Fibroblast of skin of right quadriceps (primary cell): Measurements from ENCODE around the gene FAM90A26.
"Not testable (repeated sequence)": the region's sequence is repeated elsewhere in the genome, so short reads cannot be mapped to it uniquely, and the experiment has no call there.

ENCODE experiments used
- DNase-seq: peaks from one replicate; pipeline ENCODE4 v3.0.0-alpha.2; 2013

The FAM90A26 gene

GRCh38 chr4:9160046-9160445 lies 10.2 kb upstream of the FAM90A26 start:
- DNase-seq: not testable (repeated sequence)

GRCh38 chr4:9165990-9166389 lies 4.2 kb upstream of the FAM90A26 start:
- not testable (repeated sequence) for DNase-seq

GRCh38 chr4:9210357-9210756 lies 40.1 kb downstream of the FAM90A26 start, which contains the start of gene USP17L10:
USP17L10 (plus strand) TSS chr4:9210657; CDS start chr4:9210657, 0 bp downstream.
- not testable (repeated sequence) for DNase-seq

GRCh38 chr4:9214701-9215100 lies 44.5 kb downstream of the FAM90A26 start:
- not testable (repeated sequence) for DNase-seq

GRCh38 chr4:9215105-9215504 lies 44.9 kb downstream of the FAM90A26 start, which contains the start of gene USP17L11:
USP17L11 (plus strand) TSS chr4:9215405; CDS start chr4:9215405, 0 bp downstream.
- DNase-seq: not testable (repeated sequence)

- not testable (repeated sequence) for DNase-seq
Measured at GRCh38 chr4:9219852-9220251, 49.6 kb downstream of the FAM90A26 start, which contains the start of gene USP17L12. USP17L12 (plus strand) TSS chr4:9220152; CDS start chr4:9220152, 0 bp downstream.

- DNase-seq: not testable (repeated sequence)
Measured at GRCh38 chr4:9224596-9224995, 54.4 kb downstream of the FAM90A26 start, which contains the start of gene USP17L13. USP17L13 (plus strand) TSS chr4:9224896; CDS start chr4:9224896, 0 bp downstream.
